Large intestine (tissue), 3 donors: ENCODE results near the gene SS18L1. TPM values are rescaled to one million over a fixed set of nuclear protein-coding genes. Genes with fewer than 3 reads are reported as not detected.

Source experiments
- DNase-seq, 2 donors: peaks; one replicate each; pipeline versions ENCODE4 v3.0.0 to v3.0.0-alpha.2; 2013
- H3K27ac ChIP-seq: one replicate; pipeline ENCODE4 v1.5.1; 2013; ENCODE audit warnings: low read length
- H3K27me3 ChIP-seq: 2 replicates; pipeline ENCODE4 v1.6.1; 2013; ENCODE audit warnings: low read length; ENCODE audit not compliant: control insufficient read depth, insufficient read depth
- H3K36me3 ChIP-seq: 2 replicates; pipeline ENCODE4 v1.6.1; 2013; ENCODE audit warnings: low read length; ENCODE audit not compliant: control insufficient read depth, insufficient read depth
- H3K4me1 ChIP-seq: one replicate; pipeline ENCODE4 v1.6.1; 2013; ENCODE audit warnings: low read length; ENCODE audit not compliant: control insufficient read depth, insufficient read depth
- H3K4me3 ChIP-seq: one replicate; pipeline ENCODE4 v1.5.1; 2013; ENCODE audit warnings: low read length
- H3K9me3 ChIP-seq: one replicate; pipeline ENCODE4 v1.6.1; 2013; ENCODE audit warnings: mild to moderate bottlenecking, low read depth, low read length, moderate library complexity; ENCODE audit not compliant: control insufficient read depth
- WGBS: methylation state at CpG from one replicate; pipeline ENCODE4 v1.1.5; 2013; ENCODE audit warnings: low lambda C conversion rate; ENCODE audit not compliant: insufficient coverage; 5-methylcytosine and 5-hydroxymethylcytosine counted together
- polyA plus RNA-seq: library from polyadenylated mRNA; unstranded; fragments of 120-200 nt; gene quantifications from one replicate; pipeline ENCODE4 v1.2.1, GENCODE V29; 2013

The SS18L1 gene
- polyA plus RNA-seq, 1 donor: 18.2 TPM

DNA sequence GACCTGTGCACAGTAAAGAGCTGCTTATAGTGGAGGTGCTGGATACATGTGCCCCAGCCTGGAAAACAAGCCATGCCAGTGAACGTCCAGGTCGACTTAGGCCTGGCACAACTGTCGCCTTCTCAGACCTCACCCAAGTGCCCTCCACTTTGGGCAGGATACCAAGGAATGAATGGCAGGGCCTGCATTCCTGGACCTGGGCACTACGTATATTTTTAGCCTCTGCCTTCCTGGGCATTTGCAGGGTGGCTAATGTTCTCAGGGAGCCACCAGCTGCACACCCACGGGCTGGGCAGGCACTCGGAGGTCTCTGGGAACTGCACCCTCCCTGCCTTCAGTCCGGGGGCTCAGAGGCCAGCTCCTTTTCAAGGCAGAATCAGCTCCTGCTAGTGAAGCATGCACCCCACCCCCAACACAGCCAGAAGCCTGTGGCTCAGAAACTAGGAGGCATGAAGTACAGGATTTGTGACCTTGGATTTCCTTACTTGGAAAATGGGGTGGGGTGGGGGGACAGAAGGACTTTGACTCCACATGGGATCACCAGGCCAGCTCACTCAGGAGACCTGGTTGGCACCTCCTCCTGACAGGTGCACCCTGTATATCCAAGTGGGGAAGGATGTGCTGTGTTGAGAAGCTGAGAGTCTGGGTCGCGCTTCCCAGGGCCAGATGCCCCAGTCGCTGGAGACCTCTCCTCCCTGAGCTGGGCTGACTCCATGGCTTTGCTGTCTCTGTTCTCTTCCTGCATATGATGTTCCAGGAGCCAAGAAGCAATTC lies 23.8 kb upstream of the SS18L1 start:
- H3K27me3 ChIP-seq: no peaks in the 10 kb centered on the region
- peak; percentile 91 to 95 for DNase-seq
- H3K27ac ChIP-seq: peak overlapping the region; percentile 99

DNA sequence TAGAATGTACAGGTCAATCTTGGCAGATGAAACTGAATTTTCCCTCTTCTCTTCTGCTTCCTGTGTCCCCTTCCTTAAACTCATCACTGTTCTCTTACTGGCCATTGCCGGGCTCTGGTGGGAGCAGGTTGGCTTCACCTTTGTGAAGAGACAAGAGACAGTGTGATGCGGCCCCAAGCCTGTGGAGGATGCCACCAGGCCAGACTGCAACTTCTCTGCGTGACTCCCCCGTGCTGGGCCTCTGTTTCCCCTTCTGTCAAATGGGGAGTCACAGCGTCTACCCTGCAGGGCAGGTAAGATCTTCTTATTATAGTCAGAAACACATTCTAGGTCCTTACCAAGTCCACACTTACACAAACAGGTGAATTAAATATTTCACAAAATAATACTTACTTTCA lies 23.2 kb upstream of the SS18L1 start:
- Histone ChIP-seq H3K9me3 (no peaks in the 10 kb centered on the region), H3K27me3 (no peaks in the 10 kb centered on the region), H3K4me3 (no peak overlapping the region), H3K27ac (peak overlapping the region; percentile 99), H3K4me1 (peaks cover 34% of the 10 kb centered on the region), H3K36me3 (peaks cover 9% of the 10 kb centered on the region)
- no peak for DNase-seq
- no CpG with 5 or more reads among the region's 5 CpGs for whole genome bisulfite sequencing

More for the DNA sequence above, 23.8 kb upstream of the SS18L1 start:
- H3K9me3 ChIP-seq: no peaks in the 10 kb centered on the region
- no peak overlapping the region for H3K4me3 ChIP-seq
- no CpG with 5 or more reads among the region's 10 CpGs for WGBS
- peaks cover 3% of the 10 kb centered on the region for H3K36me3 ChIP-seq
- H3K4me1 ChIP-seq: peaks cover 34% of the 10 kb centered on the region

DNA sequence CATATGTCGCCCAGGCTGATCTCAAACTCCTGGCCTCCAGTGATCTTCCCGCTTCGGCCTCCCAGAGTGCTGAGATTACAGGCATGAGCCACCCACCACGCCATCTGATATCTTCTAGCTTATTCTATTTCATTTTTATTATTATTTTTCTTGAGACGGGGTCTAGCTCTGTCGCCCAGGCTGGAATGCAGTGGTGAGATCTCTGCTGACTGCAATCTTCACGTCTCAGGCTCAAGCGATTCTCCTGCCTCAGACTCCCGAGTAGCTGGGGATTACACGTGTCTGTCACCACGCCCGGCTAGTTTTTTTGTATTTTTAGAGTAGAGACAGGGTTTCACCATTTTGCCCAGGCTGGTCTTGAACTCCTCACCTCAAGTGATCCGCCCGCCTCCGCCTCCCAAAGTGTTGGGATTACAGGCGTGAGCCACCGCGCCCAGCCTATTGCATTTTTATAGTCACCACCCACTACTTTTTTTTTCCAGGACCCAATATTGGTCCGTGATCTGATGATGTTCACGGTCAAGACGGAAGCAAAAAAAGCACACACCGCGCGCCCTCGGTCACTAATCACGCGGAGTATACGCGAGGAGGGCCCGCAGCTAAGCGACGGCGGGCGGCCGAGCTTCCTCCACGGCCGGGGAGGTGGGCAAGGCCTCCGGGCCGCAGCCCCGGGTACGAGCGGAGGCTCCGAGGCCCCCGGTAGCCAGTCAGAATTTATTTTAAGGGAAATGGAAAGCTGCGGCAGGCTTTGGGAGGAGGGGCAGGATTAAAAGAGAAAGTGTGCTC lies 22.4 kb upstream of the SS18L1 start:
- Histone ChIP-seq H3K4me3 (peak overlapping the region; percentile 61), H3K36me3 (peaks cover 17% of the 10 kb centered on the region), H3K9me3 (no peaks in the 10 kb centered on the region), H3K27me3 (no peaks in the 10 kb centered on the region), H3K27ac (peak overlapping the region; percentile 99), H3K4me1 (peaks cover 34% of the 10 kb centered on the region)
- DNase-seq: no peak
- WGBS: no CpG with 5 or more reads among the region's 45 CpGs

DNA sequence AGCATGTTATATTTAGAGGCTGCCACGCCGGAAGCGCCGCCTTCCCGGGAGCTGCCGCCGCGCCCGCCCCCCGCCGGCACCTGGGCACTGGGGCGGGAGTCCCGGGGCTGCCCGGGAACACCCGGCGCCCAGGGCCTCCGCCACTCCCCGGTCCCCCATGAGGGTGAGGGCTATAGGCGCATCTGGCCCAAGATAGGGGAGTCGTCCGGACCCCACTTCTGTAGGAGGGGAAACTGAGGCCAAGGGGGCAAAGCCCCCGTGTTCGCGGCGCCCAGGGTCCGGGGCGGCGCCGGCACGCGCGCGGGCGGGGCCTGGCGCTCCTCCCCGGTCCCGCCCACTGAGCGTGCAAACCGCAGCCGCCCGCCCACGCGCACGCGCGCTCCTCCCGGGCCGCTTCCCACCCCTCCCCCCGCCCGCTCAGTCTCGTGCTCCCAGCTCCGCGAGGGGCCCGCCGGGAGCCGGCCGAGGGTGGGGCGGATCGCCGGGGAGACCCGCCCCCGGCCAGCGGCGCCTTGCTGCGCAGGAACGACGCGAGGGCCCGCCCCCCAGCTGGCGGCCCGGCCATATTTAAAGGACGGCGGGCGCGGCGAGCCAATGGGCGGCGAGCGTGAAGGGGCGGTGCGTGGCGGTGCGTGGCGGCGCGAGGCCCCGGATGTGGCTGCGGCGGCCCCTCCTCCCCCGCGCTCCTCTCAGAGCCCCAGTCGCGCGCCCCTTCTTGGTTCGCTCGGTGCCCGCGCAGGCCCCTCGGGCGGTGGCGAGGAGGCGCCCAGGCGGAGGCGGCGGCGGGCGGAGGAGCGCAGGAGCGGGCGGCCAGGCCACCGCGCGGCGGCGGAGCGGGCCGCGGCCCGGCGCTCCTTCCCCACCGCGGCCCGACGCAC lies 21.6 kb upstream of the SS18L1 start, which contains the start of gene LSM14B:
LSM14B (plus strand) TSS at position 700 of the 878 bp plus-strand sequence. CDS start 192 bp downstream, outside the sequence.
- DNase-seq: peak; percentile 98 to 99
- Histone ChIP-seq H3K4me1 (peaks cover 34% of the 10 kb centered on the region), H3K27ac (peak within 1 kb of the TSS; percentile 99), H3K36me3 (peaks cover 25% of the 10 kb centered on the region), H3K9me3 (no peaks in the 10 kb centered on the region), H3K4me3 (peak within 1 kb of the TSS; percentile 61), H3K27me3 (no peaks in the 10 kb centered on the region)
- WGBS: no CpG with 5 or more reads among the region's 124 CpGs

DNA sequence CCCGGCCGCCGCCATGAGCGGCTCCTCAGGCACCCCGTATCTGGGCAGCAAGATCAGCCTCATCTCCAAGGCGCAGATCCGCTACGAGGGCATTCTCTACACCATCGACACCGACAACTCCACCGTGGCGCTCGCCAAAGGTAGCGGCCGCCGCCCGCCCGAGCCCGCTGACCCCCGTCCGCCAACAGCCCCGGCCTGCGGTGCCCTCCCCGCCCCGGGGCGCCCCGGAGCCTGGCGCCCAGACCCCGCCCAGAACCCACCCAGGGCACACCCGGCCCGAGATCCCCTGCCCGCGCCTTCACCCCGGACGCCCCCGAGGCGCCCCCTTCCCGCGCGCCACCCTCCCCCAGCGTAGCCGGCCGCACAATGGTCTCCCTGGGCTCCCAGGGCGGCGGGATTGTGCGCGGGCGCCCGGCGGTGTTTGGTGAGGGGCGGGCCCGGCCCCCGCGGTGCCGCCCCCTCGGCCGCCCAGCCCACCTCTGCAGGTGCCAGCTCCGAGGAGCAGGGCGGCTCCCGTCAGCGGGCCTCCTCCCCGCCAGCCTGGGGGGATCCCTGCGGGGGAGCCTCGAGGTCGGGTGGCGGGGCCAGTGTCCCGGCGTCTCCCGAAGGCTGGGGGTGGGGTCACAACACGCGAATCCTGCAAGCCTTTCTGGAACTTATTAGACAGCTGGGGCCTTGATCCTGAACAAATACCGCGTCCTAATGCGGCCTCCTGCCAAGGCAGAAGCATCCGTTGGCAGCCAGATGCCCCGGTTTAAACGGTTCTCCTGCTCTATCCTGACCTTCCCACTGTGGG lies 20.7 kb upstream of the SS18L1 start:
- Histone ChIP-seq H3K27me3 (no peaks in the 10 kb centered on the region), H3K27ac (peak overlapping the region; percentile 68), H3K36me3 (peaks cover 34% of the 10 kb centered on the region), H3K4me1 (peaks cover 32% of the 10 kb centered on the region), H3K9me3 (no peaks in the 10 kb centered on the region), H3K4me3 (peak overlapping the region; percentile 53)
- no CpG with 5 or more reads among the region's 77 CpGs for WGBS
- DNase-seq: peak in 1 of 2 donors; percentile 69

DNA sequence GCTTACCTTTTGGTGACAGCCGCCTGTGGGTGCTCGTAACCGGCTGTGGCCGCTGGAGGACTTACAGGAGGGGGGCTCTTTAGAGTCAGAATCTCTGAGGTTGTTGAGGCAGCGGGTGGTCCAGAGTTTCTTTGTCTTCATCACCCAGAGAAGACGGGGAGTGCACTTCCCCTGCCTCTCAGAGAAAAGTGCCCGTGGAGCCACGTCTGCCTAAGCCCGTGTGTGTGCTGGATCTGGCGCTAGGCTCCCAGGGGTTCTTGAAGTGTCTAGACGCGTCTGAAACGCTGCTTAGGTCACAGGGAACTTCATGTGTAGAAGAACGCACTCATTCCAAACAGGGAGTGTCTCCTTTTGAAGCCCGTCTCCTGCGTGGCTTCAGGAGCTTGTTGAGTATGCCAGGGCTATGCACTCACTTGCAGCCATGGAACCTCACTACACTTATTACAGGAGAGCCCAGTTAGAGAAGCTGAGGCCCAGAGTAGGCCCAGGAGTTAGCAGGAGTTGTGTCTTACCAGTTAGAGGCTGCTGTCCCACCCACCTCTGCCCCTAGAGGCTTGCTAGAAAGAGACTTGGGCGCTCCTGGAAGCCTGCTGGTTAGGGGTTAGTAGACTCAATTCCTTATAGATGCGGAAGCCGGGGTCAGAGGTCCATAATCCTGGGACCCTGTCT lies 20.0 kb upstream of the SS18L1 start:
- DNase-seq: peak in 1 of 2 donors; percentile 37
- WGBS: no CpG with 5 or more reads among the region's 19 CpGs
- peak overlapping the region; percentile 53 for H3K4me3 ChIP-seq

DNA sequence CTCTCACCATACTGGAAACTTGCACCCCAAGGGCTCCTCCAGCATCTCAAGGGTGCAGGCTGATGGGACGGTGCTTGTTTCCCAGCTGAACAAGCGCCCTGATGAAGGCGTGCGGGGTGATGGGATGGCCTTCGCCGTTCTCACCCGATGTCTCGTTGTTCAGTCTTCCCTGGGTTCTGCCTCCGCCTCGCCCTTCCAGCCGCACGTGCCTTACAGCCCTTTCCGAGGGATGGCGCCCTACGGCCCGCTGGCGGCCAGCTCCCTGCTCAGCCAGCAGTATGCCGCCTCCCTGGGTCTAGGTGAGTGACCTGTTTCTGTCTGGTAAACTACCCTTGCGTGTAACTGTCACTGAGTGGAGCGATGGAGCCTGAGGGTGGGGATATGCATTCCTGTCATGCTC lies 17.4 kb upstream of the SS18L1 start:
- Histone ChIP-seq H3K4me3 (no peak overlapping the region), H3K4me1 (peaks cover 4% of the 10 kb centered on the region), H3K27ac (no peak overlapping the region), H3K9me3 (no peaks in the 10 kb centered on the region), H3K36me3 (peaks cover 67% of the 10 kb centered on the region), H3K27me3 (no peaks in the 10 kb centered on the region)
- WGBS: no CpG with 5 or more reads among the region's 20 CpGs
- DNase-seq: no peak

More for the DNA sequence above, 20.0 kb upstream of the SS18L1 start:
- Histone ChIP-seq H3K27me3 (no peaks in the 10 kb centered on the region), H3K9me3 (no peaks in the 10 kb centered on the region), H3K36me3 (peaks cover 41% of the 10 kb centered on the region), H3K4me1 (peaks cover 28% of the 10 kb centered on the region), H3K27ac (peak overlapping the region; percentile 49)

- Histone ChIP-seq H3K4me3 (no peak overlapping the region), H3K4me1 (peaks cover 4% of the 10 kb centered on the region), H3K36me3 (peaks cover 83% of the 10 kb centered on the region), H3K27me3 (no peaks in the 10 kb centered on the region), H3K9me3 (no peaks in the 10 kb centered on the region), H3K27ac (no peak overlapping the region)
- no CpG with 5 or more reads among the region's 6 CpGs for WGBS
- no peak for DNase-seq
These were observed 15.8 kb upstream of the SS18L1 start for GRCh38 chr20:62127799-62128198.

GRCh38 chr20:62128502-62128901 lies 15.1 kb upstream of the SS18L1 start:
- H3K4me1 ChIP-seq: peaks cover 4% of the 10 kb centered on the region
- no peaks in the 10 kb centered on the region for H3K27me3 ChIP-seq
- H3K27ac ChIP-seq: no peak overlapping the region
- H3K9me3 ChIP-seq: no peaks in the 10 kb centered on the region
- DNase-seq: no peak
- no CpG with 5 or more reads among the region's 6 CpGs for WGBS
- no peak overlapping the region for H3K4me3 ChIP-seq
- peaks cover 90% of the 10 kb centered on the region for H3K36me3 ChIP-seq
